ENCODE results near the gene GRHL3.

GRHL3 gene

GRCh38 chr1:24331961-24332673 lies 13.0 kb downstream of the GRHL3 start:
- Histone ChIP-seq H3K9me3 (ENCODE audit: low read length) (no peaks in the 10 kb centered on the region), H3K4me1 (ENCODE audit: insufficient read depth, low read length) (no peaks in the 10 kb centered on the region), H3K36me3 (ENCODE audit: insufficient read depth, low read length) (no peaks in the 10 kb centered on the region), H3K4me3 (ENCODE audit: low read depth in 1 of 2, low read length in 2 of 2) (no peak overlapping the region), H3K9ac (ENCODE audit: low read length) (no peak overlapping the region), H3K27ac (ENCODE audit: low read depth, low read length) (no peak overlapping the region), H3K27me3 (ENCODE audit: control insufficient read depth in 1 of 2, insufficient read depth in 2 of 2, low read length in 2 of 2) (no peaks in the 10 kb centered on the region)

GRCh38 chr1:24336075-24336474 lies 16.9 kb downstream of the GRHL3 start:
- H3K9me3 ChIP-seq (ENCODE audit: low read length), result no peaks in the 10 kb centered on the region
- H3K27me3 ChIP-seq (ENCODE audit: control insufficient read depth in 1 of 2, insufficient read depth in 2 of 2, low read length in 2 of 2), result no peaks in the 10 kb centered on the region
- no peaks in the 10 kb centered on the region for H3K36me3 ChIP-seq (ENCODE audit: insufficient read depth, low read length)
- no peak overlapping the region for H3K27ac ChIP-seq (ENCODE audit: low read depth, low read length)
- H3K9ac ChIP-seq (ENCODE audit: low read length), result no peak overlapping the region
- no peak overlapping the region for H3K4me3 ChIP-seq (ENCODE audit: low read depth in 1 of 2, low read length in 2 of 2)
- H3K4me1 ChIP-seq (ENCODE audit: insufficient read depth, low read length), result no peaks in the 10 kb centered on the region

DNA sequence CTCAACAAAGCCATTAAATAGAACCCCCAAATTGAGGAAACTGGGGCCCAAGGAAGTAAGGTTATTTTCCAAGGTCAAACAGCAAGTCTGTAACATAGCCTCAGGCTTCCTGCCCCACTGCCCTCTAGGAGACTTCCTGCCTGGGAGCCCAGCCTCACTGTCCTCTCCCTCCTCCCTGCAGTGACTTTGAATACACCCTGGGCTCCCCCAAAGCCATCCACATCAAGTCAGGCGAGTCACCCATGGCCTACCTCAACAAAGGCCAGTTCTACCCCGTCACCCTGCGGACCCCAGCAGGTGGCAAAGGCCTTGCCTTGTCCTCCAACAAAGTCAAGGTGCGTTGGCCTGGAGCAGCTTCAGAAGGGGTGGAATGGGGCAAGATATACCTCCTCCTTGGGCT lies 18.3 kb downstream of the GRHL3 start:
- no peaks in the 10 kb centered on the region for H3K4me1 ChIP-seq (ENCODE audit: insufficient read depth, low read length)
- no peaks in the 10 kb centered on the region for H3K36me3 ChIP-seq (ENCODE audit: insufficient read depth, low read length)
- H3K4me3 ChIP-seq (ENCODE audit: low read depth in 1 of 2, low read length in 2 of 2), result no peak overlapping the region
- H3K27ac ChIP-seq (ENCODE audit: low read depth, low read length), result no peak overlapping the region
- H3K27me3 ChIP-seq (ENCODE audit: control insufficient read depth in 1 of 2, insufficient read depth in 2 of 2, low read length in 2 of 2), result no peaks in the 10 kb centered on the region
- H3K9ac ChIP-seq (ENCODE audit: low read length), result no peak overlapping the region
- H3K9me3 ChIP-seq (ENCODE audit: low read length), result no peaks in the 10 kb centered on the region

DNA sequence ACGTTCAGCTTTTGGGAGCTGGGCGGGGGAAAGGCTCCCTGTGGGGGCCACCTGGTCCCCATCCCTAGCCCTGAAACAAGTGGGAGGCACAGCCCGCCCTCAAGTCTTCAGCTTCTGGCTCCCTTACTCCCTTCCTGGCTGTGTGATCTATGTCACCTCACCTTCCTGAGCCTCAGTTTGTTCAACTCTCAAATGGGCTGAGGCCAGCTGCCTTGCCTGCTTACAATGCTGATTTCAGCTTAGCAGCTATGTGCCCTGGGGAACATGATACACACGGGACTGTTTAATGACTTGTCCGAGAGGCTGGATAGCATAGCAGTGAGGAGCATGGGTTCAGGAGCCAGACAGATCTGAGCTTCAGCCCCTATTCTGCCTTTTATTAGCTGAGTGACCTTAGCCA lies 19.3 kb downstream of the GRHL3 start:
- Histone ChIP-seq H3K4me3 (ENCODE audit: low read depth in 1 of 2, low read length in 2 of 2) (no peak overlapping the region), H3K27ac (ENCODE audit: low read depth, low read length) (no peak overlapping the region), H3K4me1 (ENCODE audit: insufficient read depth, low read length) (no peaks in the 10 kb centered on the region), H3K27me3 (ENCODE audit: control insufficient read depth in 1 of 2, insufficient read depth in 2 of 2, low read length in 2 of 2) (no peaks in the 10 kb centered on the region), H3K9ac (ENCODE audit: low read length) (no peak overlapping the region), H3K36me3 (ENCODE audit: insufficient read depth, low read length) (no peaks in the 10 kb centered on the region), H3K9me3 (ENCODE audit: low read length) (no peaks in the 10 kb centered on the region)

- Histone ChIP-seq H3K27me3 (ENCODE audit: control insufficient read depth in 1 of 2, insufficient read depth in 2 of 2, low read length in 2 of 2) (no peaks in the 10 kb centered on the region), H3K9ac (ENCODE audit: low read length) (no peak overlapping the region), H3K9me3 (ENCODE audit: low read length) (no peaks in the 10 kb centered on the region), H3K4me3 (ENCODE audit: low read depth in 1 of 2, low read length in 2 of 2) (no peak overlapping the region), H3K36me3 (ENCODE audit: insufficient read depth, low read length) (no peaks in the 10 kb centered on the region), H3K4me1 (ENCODE audit: insufficient read depth, low read length) (no peaks in the 10 kb centered on the region), H3K27ac (ENCODE audit: low read depth, low read length) (no peak overlapping the region)
Observed at GRCh38 chr1:24339996-24340395, 20.8 kb downstream of the GRHL3 start.

DNA sequence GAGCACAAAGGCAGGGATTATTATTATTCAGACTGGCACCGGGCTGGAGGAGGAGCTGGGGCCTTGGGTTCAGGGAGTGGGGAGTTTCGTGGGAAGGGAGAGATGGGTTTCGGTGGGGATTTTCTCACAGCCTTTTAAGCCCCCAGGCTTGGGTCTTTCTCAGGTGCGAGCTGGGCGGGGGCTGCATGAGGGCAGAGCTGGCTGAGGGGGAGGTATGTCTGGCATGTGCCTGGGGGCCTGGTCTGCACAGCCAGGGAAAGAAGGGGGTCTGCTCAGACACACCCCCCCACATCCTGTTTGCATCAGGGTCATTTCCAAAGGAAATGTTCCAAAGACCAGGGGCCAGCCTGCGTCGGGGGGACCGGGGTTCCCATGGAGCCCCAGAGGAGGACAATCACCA lies 21.6 kb downstream of the GRHL3 start:
- no peak overlapping the region for H3K27ac ChIP-seq (ENCODE audit: low read depth, low read length)
- no peaks in the 10 kb centered on the region for H3K9me3 ChIP-seq (ENCODE audit: low read length)
- no peaks in the 10 kb centered on the region for H3K4me1 ChIP-seq (ENCODE audit: insufficient read depth, low read length)
- no peaks in the 10 kb centered on the region for H3K36me3 ChIP-seq (ENCODE audit: insufficient read depth, low read length)
- no peak overlapping the region for H3K9ac ChIP-seq (ENCODE audit: low read length)
- no peaks in the 10 kb centered on the region for H3K27me3 ChIP-seq (ENCODE audit: control insufficient read depth in 1 of 2, insufficient read depth in 2 of 2, low read length in 2 of 2)
- H3K4me3 ChIP-seq (ENCODE audit: low read depth in 1 of 2, low read length in 2 of 2), result no peak overlapping the region

- H3K4me1 ChIP-seq (ENCODE audit: insufficient read depth, low read length), result no peaks in the 10 kb centered on the region
- no peaks in the 10 kb centered on the region for H3K27me3 ChIP-seq (ENCODE audit: control insufficient read depth in 1 of 2, insufficient read depth in 2 of 2, low read length in 2 of 2)
- H3K36me3 ChIP-seq (ENCODE audit: insufficient read depth, low read length), result no peaks in the 10 kb centered on the region
- no peaks in the 10 kb centered on the region for H3K9me3 ChIP-seq (ENCODE audit: low read length)
- H3K27ac ChIP-seq (ENCODE audit: low read depth, low read length), result no peak overlapping the region
- no peak overlapping the region for H3K4me3 ChIP-seq (ENCODE audit: low read depth in 1 of 2, low read length in 2 of 2)
- no peak overlapping the region for H3K9ac ChIP-seq (ENCODE audit: low read length)
Observed at GRCh38 chr1:24341260-24341659, 22.1 kb downstream of the GRHL3 start.

GRCh38 chr1:24343412-24344089 lies 24.4 kb downstream of the GRHL3 start:
- Histone ChIP-seq H3K9me3 (ENCODE audit: low read length) (no peaks in the 10 kb centered on the region), H3K4me3 (ENCODE audit: low read depth in 1 of 2, low read length in 2 of 2) (no peak overlapping the region), H3K27ac (ENCODE audit: low read depth, low read length) (no peak overlapping the region), H3K4me1 (ENCODE audit: insufficient read depth, low read length) (no peaks in the 10 kb centered on the region), H3K36me3 (ENCODE audit: insufficient read depth, low read length) (no peaks in the 10 kb centered on the region), H3K9ac (ENCODE audit: low read length) (no peak overlapping the region), H3K27me3 (ENCODE audit: control insufficient read depth in 1 of 2, insufficient read depth in 2 of 2, low read length in 2 of 2) (no peaks in the 10 kb centered on the region)

- H3K9me3 ChIP-seq (ENCODE audit: low read length), result no peaks in the 10 kb centered on the region
- no peak overlapping the region for H3K4me3 ChIP-seq (ENCODE audit: low read depth in 1 of 2, low read length in 2 of 2)
- H3K36me3 ChIP-seq (ENCODE audit: insufficient read depth, low read length), result no peaks in the 10 kb centered on the region
- H3K9ac ChIP-seq (ENCODE audit: low read length), result no peak overlapping the region
- H3K4me1 ChIP-seq (ENCODE audit: insufficient read depth, low read length), result no peaks in the 10 kb centered on the region
- no peaks in the 10 kb centered on the region for H3K27me3 ChIP-seq (ENCODE audit: control insufficient read depth in 1 of 2, insufficient read depth in 2 of 2, low read length in 2 of 2)
- no peak overlapping the region for H3K27ac ChIP-seq (ENCODE audit: low read depth, low read length)
Observed at GRCh38 chr1:24344090-24344742, 25.1 kb downstream of the GRHL3 start.

DNA sequence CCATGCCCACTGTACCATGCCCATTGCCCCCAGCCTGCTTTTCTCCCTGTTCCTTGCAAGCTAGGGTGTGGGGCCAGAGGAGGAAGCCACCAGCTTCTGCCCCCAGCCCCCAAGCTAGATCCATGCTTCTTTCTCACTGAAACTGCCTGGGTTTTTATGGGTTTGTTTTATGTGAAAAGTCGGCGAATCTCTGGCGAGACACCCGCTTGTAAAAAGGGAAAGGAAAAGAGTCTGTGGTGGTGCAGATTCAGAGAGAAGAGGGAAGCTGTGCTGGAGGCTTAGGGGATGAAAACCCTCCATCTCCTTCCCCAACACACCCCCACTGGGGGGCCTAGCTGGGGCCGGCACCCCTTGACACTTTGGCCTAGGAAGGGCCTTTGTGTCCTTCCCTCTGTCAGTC lies 26.2 kb downstream of the GRHL3 start:
- Histone ChIP-seq H3K36me3 (ENCODE audit: insufficient read depth, low read length) (no peaks in the 10 kb centered on the region), H3K4me1 (ENCODE audit: insufficient read depth, low read length) (no peaks in the 10 kb centered on the region), H3K4me3 (ENCODE audit: low read depth in 1 of 2, low read length in 2 of 2) (no peak overlapping the region), H3K27me3 (ENCODE audit: control insufficient read depth in 1 of 2, insufficient read depth in 2 of 2, low read length in 2 of 2) (no peaks in the 10 kb centered on the region), H3K9me3 (ENCODE audit: low read length) (no peaks in the 10 kb centered on the region), H3K9ac (ENCODE audit: low read length) (no peak overlapping the region), H3K27ac (ENCODE audit: low read depth, low read length) (no peak overlapping the region)

DNA sequence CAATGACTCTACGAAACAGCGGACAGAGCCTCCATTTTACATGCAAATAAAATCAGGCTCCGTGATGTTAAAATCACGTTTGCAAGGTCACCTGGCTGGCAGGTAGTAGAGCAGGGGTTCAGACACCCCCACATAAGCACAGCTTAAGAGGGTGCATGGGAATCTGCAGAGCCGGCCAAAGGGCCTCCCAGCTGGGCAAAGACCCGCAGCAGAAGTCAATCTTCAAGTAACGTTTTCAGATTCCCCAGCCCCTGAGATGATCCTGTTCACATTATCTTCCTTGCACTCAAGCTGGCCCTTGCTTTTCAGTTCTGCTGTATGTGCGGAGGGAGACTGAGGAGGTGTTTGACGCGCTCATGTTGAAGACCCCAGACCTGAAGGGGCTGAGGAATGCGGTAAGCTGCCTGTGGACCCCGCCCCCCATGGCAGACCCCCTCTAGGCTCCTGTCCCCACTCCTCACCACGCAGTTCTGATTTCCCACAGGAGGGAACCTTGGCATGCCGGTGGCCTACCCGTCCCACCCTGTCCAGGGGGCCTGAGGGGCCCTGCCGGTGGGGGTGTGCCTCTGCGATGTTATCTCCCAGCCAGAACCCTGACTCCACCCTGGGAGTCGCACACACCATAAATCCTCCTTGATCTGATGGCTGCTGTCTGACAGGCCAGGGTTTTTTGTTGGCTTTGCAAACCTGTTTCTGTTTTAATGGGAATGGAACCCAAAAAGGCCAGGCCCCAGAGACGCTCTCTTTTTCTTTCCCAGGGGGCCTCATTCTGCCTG lies 28.2 kb downstream of the GRHL3 start:
- Histone ChIP-seq H3K36me3 (ENCODE audit: insufficient read depth, low read length) (no peaks in the 10 kb centered on the region), H3K9ac (ENCODE audit: low read length) (no peak overlapping the region), H3K27me3 (ENCODE audit: control insufficient read depth in 1 of 2, insufficient read depth in 2 of 2, low read length in 2 of 2) (no peaks in the 10 kb centered on the region), H3K4me1 (ENCODE audit: insufficient read depth, low read length) (no peaks in the 10 kb centered on the region), H3K9me3 (ENCODE audit: low read length) (no peaks in the 10 kb centered on the region), H3K27ac (ENCODE audit: low read depth, low read length) (no peak overlapping the region), H3K4me3 (ENCODE audit: low read depth in 1 of 2, low read length in 2 of 2) (no peak overlapping the region)

All from muscle layer of colon (tissue), 2 donors.